GM21367 (cell line): Measurements from ENCODE around the gene TSPY3.
"Not testable (repeated sequence)": the region's sequence is repeated elsewhere in the genome, so short reads cannot be mapped to it uniquely, and the experiment has no call there.

Experiments
- ATAC-seq: cut with Tn5 transposase; IDR thresholded peaks from one replicate; pipeline ENCODE4 v1.9.1; 2021; ENCODE audit not compliant: unreplicated experiment

TSPY3 gene

GRCh38 chrY:9398121-9398520 is at the start of gene TSPY3:
Gene TSPY3, plus strand, starts transcription at chrY:9398421. Its CDS starts 46 bp downstream, at chrY:9398467.
- not testable (repeated sequence) for ATAC-seq

GRCh38 chrY:9357497-9357896 is 40.7 kb upstream of the TSPY3 start, which contains the start of gene TSPY8:
Gene TSPY8, plus strand, starts transcription at chrY:9357797. Its CDS starts 46 bp downstream, at chrY:9357843.
- ATAC-seq: not testable (repeated sequence)

- not testable (repeated sequence) for ATAC-seq
Observed at GRCh38 chrY:9396527-9396926, 1.7 kb upstream of the TSPY3 start.
